Neuron (in vitro differentiated cells): ENCODE results near the gene IRF2BPL.

ENCODE experiments used
- H2AFZ ChIP-seq: one replicate; pipeline ENCODE4 v1.6.1; 2013; ENCODE audit warnings: low read depth, mild to moderate bottlenecking, inconsistent platforms, low read length, moderate library complexity
- H3K27me3 ChIP-seq: one replicate; pipeline ENCODE4 v1.6.1; 2013; ENCODE audit warnings: low read length; ENCODE audit not compliant: insufficient read depth
- H3K36me3 ChIP-seq: one replicate; pipeline ENCODE4 v1.6.1; 2013; ENCODE audit warnings: low read length; ENCODE audit not compliant: insufficient read depth
- H3K4me1 ChIP-seq: one replicate; pipeline ENCODE4 v1.6.1; 2013; ENCODE audit warnings: low read length; ENCODE audit not compliant: insufficient read depth
- H3K4me3 ChIP-seq: 2 replicates; pipeline ENCODE4 v1.5.1; 2013; ENCODE audit warnings: mild to moderate bottlenecking, low read length, moderate library complexity
- H3K9me3 ChIP-seq: one replicate; pipeline ENCODE4 v1.6.1; 2013; ENCODE audit warnings: low read length

IRF2BPL gene

DNA sequence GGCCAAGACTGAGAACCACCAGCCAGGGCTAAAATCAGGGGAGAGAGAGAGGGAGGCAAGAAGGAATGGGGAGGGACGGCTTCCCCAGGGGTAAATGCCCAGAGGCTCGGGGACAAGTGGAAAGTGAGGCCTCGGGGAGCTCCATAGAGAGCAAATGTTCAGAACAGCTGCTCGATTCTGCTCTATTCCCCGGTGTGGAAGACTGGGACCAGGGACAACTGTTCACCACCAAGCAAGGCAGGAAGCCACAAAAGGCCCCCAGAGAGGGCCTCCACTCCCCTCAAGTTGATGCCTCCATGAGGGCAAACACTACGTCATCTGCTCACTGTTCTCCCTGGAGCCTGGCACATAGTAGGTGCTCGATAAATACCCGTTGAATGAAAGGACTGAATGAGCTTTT, 53.5 kb downstream of the IRF2BPL start:
- no peaks in the 10 kb centered on the region for H3K27me3 ChIP-seq
- no peaks in the 10 kb centered on the region for H3K4me1 ChIP-seq
- H2AFZ ChIP-seq, result no peak overlapping the region
- no peak overlapping the region for H3K4me3 ChIP-seq
- H3K9me3 ChIP-seq, result no peaks in the 10 kb centered on the region
- no peaks in the 10 kb centered on the region for H3K36me3 ChIP-seq
